ENCODE data around the gene RARG.
"Not testable (repeated sequence)": the region's sequence is repeated elsewhere in the genome, so short reads cannot be mapped to it uniquely, and the experiment has no call there.

Gene RARG

DNA sequence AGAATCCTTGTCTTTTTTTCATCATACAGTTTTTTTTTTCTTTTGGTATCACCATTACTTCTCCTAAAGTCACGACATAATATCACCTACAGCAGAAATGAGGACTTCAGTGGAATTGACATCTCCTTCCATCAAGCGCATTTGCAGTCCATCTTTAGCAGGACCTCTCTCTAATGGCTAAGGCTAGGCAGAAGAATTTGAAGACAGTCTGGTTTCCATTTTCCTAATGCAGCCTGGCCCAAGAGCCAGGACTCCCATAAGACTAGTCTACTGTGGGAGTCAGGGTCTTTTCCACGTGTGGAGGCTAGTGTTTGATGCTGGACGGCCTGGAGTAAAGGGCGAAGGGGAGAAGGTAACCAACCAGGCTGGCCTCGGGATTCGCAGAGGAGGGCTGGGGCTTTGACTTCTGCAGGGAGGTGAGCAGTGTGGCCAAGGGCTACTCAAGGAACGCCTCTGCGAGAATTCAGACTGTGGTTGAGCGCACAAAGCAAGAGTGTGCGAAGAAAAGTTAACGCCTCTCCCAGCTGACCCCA, 52.3 kb downstream of the RARG start:
- peak overlapping the region; percentile 64 for H2BK120ac ChIP-seq (ENCODE audit: low read depth, low read length)
- 18% methylated on average over 12 of the region's 12 CpGs for WGBS
- H3K27me3 ChIP-seq (ENCODE audit: control insufficient read depth in 1 of 2, insufficient read depth in 1 of 2, low read length in 2 of 2): no peaks in the 10 kb centered on the region
- peak overlapping the region; percentile 86 to 94 for H3K4ac ChIP-seq (ENCODE audit: low read depth in 1 of 2, low read length in 2 of 2)
- peak overlapping the region; percentile 82 for H4K91ac ChIP-seq (ENCODE audit: low read length)
- no peak for DNase-seq
- H2BK15ac ChIP-seq (ENCODE audit: low read depth, poor library complexity, severe bottlenecking): no peak overlapping the region
- H3K9ac ChIP-seq (ENCODE audit: low read length): peak overlapping the region; percentile 98
- no peaks in the 10 kb centered on the region for H3K9me3 ChIP-seq (ENCODE audit: control insufficient read depth, low read length)
- H3K36me3 ChIP-seq (ENCODE audit: control insufficient read depth in 1 of 2, insufficient read depth in 2 of 2, low read depth in 1 of 2, low read length in 2 of 2): peaks cover 14 to 31% of the 10 kb centered on the region in 2 experiments
- H2BK5ac ChIP-seq (ENCODE audit: low read depth, low read length, poor library complexity, severe bottlenecking): peak overlapping the region; percentile 88
- peak overlapping the region in 1 of 2 experiments; percentile 54 for H3K23ac ChIP-seq (ENCODE audit: low read length in 2 of 2)
- peak overlapping the region; percentile 94 for H2AFZ ChIP-seq (ENCODE audit: low read depth, low read length)
- peaks cover 21% of the 10 kb centered on the region for H3K79me1 ChIP-seq (replicated peaks; ENCODE audit: low read length, poor library complexity, severe bottlenecking)
- peak overlapping the region; percentile 96 for H3K4me2 ChIP-seq (ENCODE audit: low read length, poor library complexity, severe bottlenecking)
- H3K18ac ChIP-seq (ENCODE audit: low read depth in 1 of 2, low read length in 2 of 2): peak overlapping the region; percentile 86 to 94
- peak overlapping the region; percentile 98 for H4K8ac ChIP-seq (ENCODE audit: low read length)
- H2BK12ac ChIP-seq (ENCODE audit: low read length in 2 of 2): peak overlapping the region in 1 of 2 experiments; percentile 18
- H3K27ac ChIP-seq (ENCODE audit: low read length, poor library complexity, severe bottlenecking): peak overlapping the region; percentile 99
- peak overlapping the region in 1 of 2 experiments; percentile 95 for H3K14ac ChIP-seq (ENCODE audit: low read length in 2 of 2)
- peaks cover 9% of the 10 kb centered on the region for H3K4me1 ChIP-seq (ENCODE audit: control insufficient read depth, insufficient read depth, low read depth, low read length)
- peak overlapping the region; percentile 84 for H2AK5ac ChIP-seq (ENCODE audit: low read length, severe bottlenecking)
- peak overlapping the region; percentile 89 to 95 for H3K4me3 ChIP-seq (ENCODE audit: insufficient read depth in 1 of 2, low read depth in 1 of 2, low read length in 2 of 2)

DNA sequence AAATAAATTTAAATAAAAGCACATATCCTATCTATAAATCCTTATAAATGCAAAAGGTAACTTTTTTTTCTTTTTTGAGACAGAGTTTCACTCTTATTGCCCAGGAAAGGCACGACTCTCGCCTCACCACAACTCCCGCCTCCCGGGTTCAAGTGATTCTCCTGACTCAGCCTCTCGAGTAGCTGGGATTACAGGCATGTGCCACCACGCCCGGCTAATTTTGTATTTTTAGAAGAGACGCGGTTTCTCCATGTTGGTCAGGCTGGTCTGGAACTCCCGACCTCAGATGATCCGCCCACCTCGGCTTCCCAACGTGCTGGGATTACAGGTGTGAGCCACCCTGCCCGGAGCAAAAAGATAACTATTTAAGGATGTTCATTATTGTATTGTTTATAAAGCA, 53.2 kb downstream of the RARG start:
- H2BK15ac ChIP-seq (ENCODE audit: low read depth, poor library complexity, severe bottlenecking): not testable (repeated sequence)

DNA sequence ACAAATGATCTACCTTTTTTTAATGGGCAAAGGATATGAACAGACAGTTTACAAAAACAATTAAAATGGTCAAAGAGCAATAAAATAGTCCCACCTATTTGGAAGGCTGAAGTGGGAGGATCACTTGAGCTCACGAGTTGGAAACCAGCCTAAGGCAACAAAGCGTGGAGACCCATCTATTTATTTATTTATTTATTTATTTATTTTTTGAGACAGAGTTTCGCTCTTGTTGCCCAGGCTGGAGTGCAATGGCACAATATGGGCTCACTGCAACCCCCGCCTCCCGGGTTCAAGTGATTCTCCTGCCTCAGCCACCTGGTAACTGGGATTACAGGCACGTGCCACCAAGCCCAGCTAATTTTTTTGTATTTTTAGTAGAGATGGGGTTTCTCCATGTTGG, 54.6 kb downstream of the RARG start:
- not testable (repeated sequence) for H2BK120ac ChIP-seq (ENCODE audit: low read depth, low read length); DNase-seq; H3K18ac ChIP-seq (ENCODE audit: low read depth in 1 of 2, low read length in 2 of 2); H4K91ac ChIP-seq (ENCODE audit: low read length); H3K36me3 ChIP-seq (ENCODE audit: control insufficient read depth in 1 of 2, insufficient read depth in 2 of 2, low read depth in 1 of 2, low read length in 2 of 2); H3K4ac ChIP-seq (ENCODE audit: low read depth in 1 of 2, low read length in 2 of 2); H4K8ac ChIP-seq (ENCODE audit: low read length); H3K14ac ChIP-seq (ENCODE audit: low read length in 2 of 2); H2AK5ac ChIP-seq (ENCODE audit: low read length, severe bottlenecking); H2AFZ ChIP-seq (ENCODE audit: low read depth, low read length); H3K27ac ChIP-seq (ENCODE audit: low read length, poor library complexity, severe bottlenecking); H2BK5ac ChIP-seq (ENCODE audit: low read depth, low read length, poor library complexity, severe bottlenecking); H3K27me3 ChIP-seq (ENCODE audit: control insufficient read depth in 1 of 2, insufficient read depth in 1 of 2, low read length in 2 of 2); H3K9ac ChIP-seq (ENCODE audit: low read length); H3K4me3 ChIP-seq (ENCODE audit: insufficient read depth in 1 of 2, low read depth in 1 of 2, low read length in 2 of 2); H3K9me3 ChIP-seq (ENCODE audit: control insufficient read depth, low read length); H2BK15ac ChIP-seq (ENCODE audit: low read depth, poor library complexity, severe bottlenecking); H3K4me2 ChIP-seq (ENCODE audit: low read length, poor library complexity, severe bottlenecking); H3K23ac ChIP-seq (ENCODE audit: low read length in 2 of 2); H2BK12ac ChIP-seq (ENCODE audit: low read length in 2 of 2)
- H3K4me1 ChIP-seq (ENCODE audit: control insufficient read depth, insufficient read depth, low read depth, low read length): peaks cover 13% of the 10 kb centered on the region
- H3K79me1 ChIP-seq (replicated peaks; ENCODE audit: low read length, poor library complexity, severe bottlenecking): peaks cover 11% of the 10 kb centered on the region
- 95% methylated on average over 4 of the region's 6 CpGs for whole genome bisulfite sequencing

More for the DNA sequence above, 53.2 kb downstream of the RARG start:
- H3K18ac ChIP-seq (ENCODE audit: low read depth in 1 of 2, low read length in 2 of 2); H2BK12ac ChIP-seq (ENCODE audit: low read length in 2 of 2); H3K4me2 ChIP-seq (ENCODE audit: low read length, poor library complexity, severe bottlenecking); H3K4me1 ChIP-seq (ENCODE audit: control insufficient read depth, insufficient read depth, low read depth, low read length); H2BK5ac ChIP-seq (ENCODE audit: low read depth, low read length, poor library complexity, severe bottlenecking); H3K23ac ChIP-seq (ENCODE audit: low read length in 2 of 2); H2AK5ac ChIP-seq (ENCODE audit: low read length, severe bottlenecking); H3K4ac ChIP-seq (ENCODE audit: low read depth in 1 of 2, low read length in 2 of 2); H4K8ac ChIP-seq (ENCODE audit: low read length); H3K14ac ChIP-seq (ENCODE audit: low read length in 2 of 2); H3K27ac ChIP-seq (ENCODE audit: low read length, poor library complexity, severe bottlenecking); H3K27me3 ChIP-seq (ENCODE audit: control insufficient read depth in 1 of 2, insufficient read depth in 1 of 2, low read length in 2 of 2); H3K4me3 ChIP-seq (ENCODE audit: insufficient read depth in 1 of 2, low read depth in 1 of 2, low read length in 2 of 2); H3K9me3 ChIP-seq (ENCODE audit: control insufficient read depth, low read length); DNase-seq; H2AFZ ChIP-seq (ENCODE audit: low read depth, low read length); H4K91ac ChIP-seq (ENCODE audit: low read length); H2BK120ac ChIP-seq (ENCODE audit: low read depth, low read length): not testable (repeated sequence)
- Histone ChIP-seq H3K79me1 (replicated peaks; ENCODE audit: low read length, poor library complexity, severe bottlenecking) (peaks cover 18% of the 10 kb centered on the region), H3K9ac (ENCODE audit: low read length) (peak overlapping the region; percentile 98), H3K36me3 (ENCODE audit: control insufficient read depth in 1 of 2, insufficient read depth in 2 of 2, low read depth in 1 of 2, low read length in 2 of 2) (peaks cover 7 to 22% of the 10 kb centered on the region in 2 experiments)
- 93% methylated on average over 11 of the region's 14 CpGs for WGBS

DNA sequence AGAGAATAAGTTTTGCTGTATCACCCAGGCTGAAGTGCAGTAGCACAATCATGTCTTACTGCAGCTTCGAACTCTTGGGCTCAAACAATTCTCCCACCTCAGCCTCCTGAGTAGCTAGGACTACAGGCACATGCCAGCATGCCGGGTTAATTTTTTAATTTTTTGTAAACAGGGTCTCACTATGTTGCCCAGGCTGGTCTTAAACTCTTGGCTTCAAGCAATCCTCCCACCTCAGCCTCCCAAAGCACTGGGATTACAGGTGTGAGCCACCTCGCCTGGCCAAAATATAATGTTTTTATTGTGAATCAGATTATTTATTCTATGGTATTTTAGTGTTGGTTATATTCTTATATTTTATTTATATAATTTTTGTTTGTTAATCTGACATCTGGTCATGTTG, 55.3 kb downstream of the RARG start:
- no peaks in the 10 kb centered on the region for H3K9me3 ChIP-seq (ENCODE audit: control insufficient read depth, low read length)
- H3K79me1 ChIP-seq (replicated peaks; ENCODE audit: low read length, poor library complexity, severe bottlenecking): peaks cover 7% of the 10 kb centered on the region
- no peak overlapping the region for H4K8ac ChIP-seq (ENCODE audit: low read length)
- H2BK5ac ChIP-seq (ENCODE audit: low read depth, low read length, poor library complexity, severe bottlenecking): no peak overlapping the region
- H3K36me3 ChIP-seq (ENCODE audit: control insufficient read depth in 1 of 2, insufficient read depth in 2 of 2, low read depth in 1 of 2, low read length in 2 of 2): peaks cover 2 to 7% of the 10 kb centered on the region in 2 experiments
- H3K4me1 ChIP-seq (ENCODE audit: control insufficient read depth, insufficient read depth, low read depth, low read length): peaks cover 13% of the 10 kb centered on the region
- H2AK5ac ChIP-seq (ENCODE audit: low read length, severe bottlenecking): no peak overlapping the region
- H2AFZ ChIP-seq (ENCODE audit: low read depth, low read length): no peak overlapping the region
- H2BK15ac ChIP-seq (ENCODE audit: low read depth, poor library complexity, severe bottlenecking): no peak overlapping the region
- H4K91ac ChIP-seq (ENCODE audit: low read length): no peak overlapping the region
- H3K27me3 ChIP-seq (ENCODE audit: control insufficient read depth in 1 of 2, insufficient read depth in 1 of 2, low read length in 2 of 2): no peaks in the 10 kb centered on the region
- no peak overlapping the region for H3K4ac ChIP-seq (ENCODE audit: low read depth in 1 of 2, low read length in 2 of 2)
- H3K18ac ChIP-seq (ENCODE audit: low read depth in 1 of 2, low read length in 2 of 2): no peak overlapping the region
- no peak overlapping the region for H3K27ac ChIP-seq (ENCODE audit: low read length, poor library complexity, severe bottlenecking)
- H3K23ac ChIP-seq (ENCODE audit: low read length in 2 of 2): no peak overlapping the region
- WGBS: 95% methylated on average over 2 of the region's 3 CpGs
- no peak overlapping the region for H2BK12ac ChIP-seq (ENCODE audit: low read length in 2 of 2)
- H3K4me2 ChIP-seq (ENCODE audit: low read length, poor library complexity, severe bottlenecking): no peak overlapping the region
- no peak overlapping the region for H3K4me3 ChIP-seq (ENCODE audit: insufficient read depth in 1 of 2, low read depth in 1 of 2, low read length in 2 of 2)
- no peak for DNase-seq
- no peak overlapping the region for H3K9ac ChIP-seq (ENCODE audit: low read length)
- no peak overlapping the region for H2BK120ac ChIP-seq (ENCODE audit: low read depth, low read length)
- H3K14ac ChIP-seq (ENCODE audit: low read length in 2 of 2): no peak overlapping the region

Data from mesenchymal stem cell (in vitro differentiated cells and primary cell).